ENCODE data around the gene THSD4.
"Not testable (repeated sequence)": the region's sequence is repeated elsewhere in the genome, so short reads cannot be mapped to it uniquely, and the experiment has no call there.

Gene THSD4

GRCh38 chr15:71357967-71358366, 242.7 kb downstream of the THSD4 start:
- DNase-seq: no peak

- no peak for DNase-seq
These were observed 244.0 kb downstream of the THSD4 start for GRCh38 chr15:71359246-71359645.

GRCh38 chr15:71362556-71362955, 247.3 kb downstream of the THSD4 start:
- DNase-seq: no peak

- DNase-seq: no peak
These were observed 248.0 kb downstream of the THSD4 start for GRCh38 chr15:71362987-71363968.

- DNase-seq: no peak
These were observed 248.9 kb downstream of the THSD4 start for GRCh38 chr15:71364117-71364584.

GRCh38 chr15:71366522-71366921, 251.3 kb downstream of the THSD4 start:
- no peak for DNase-seq

- no peak for DNase-seq
These were observed 251.7 kb downstream of the THSD4 start for GRCh38 chr15:71366926-71367325.

GRCh38 chr15:71367737-71368136, 252.5 kb downstream of the THSD4 start:
- DNase-seq: not testable (repeated sequence)

GRCh38 chr15:71372769-71373168, 257.5 kb downstream of the THSD4 start:
- DNase-seq: not testable (repeated sequence)

GRCh38 chr15:71373917-71374316, 258.6 kb downstream of the THSD4 start:
- no peak for DNase-seq

GRCh38 chr15:71374607-71375352, 259.5 kb downstream of the THSD4 start:
- no peak for DNase-seq

GRCh38 chr15:71375934-71376333, 260.7 kb downstream of the THSD4 start:
- no peak for DNase-seq

- DNase-seq: no peak
These were observed 264.6 kb downstream of the THSD4 start for GRCh38 chr15:71379893-71380292.

- no peak for DNase-seq
These were observed 265.1 kb downstream of the THSD4 start for GRCh38 chr15:71380345-71380744.

- DNase-seq: no peak
These were observed 269.2 kb downstream of the THSD4 start for GRCh38 chr15:71384501-71384900.

GRCh38 chr15:71385026-71385425, 269.8 kb downstream of the THSD4 start:
- no peak for DNase-seq

GRCh38 chr15:71385457-71385856, 270.2 kb downstream of the THSD4 start:
- DNase-seq: no peak

- DNase-seq: no peak
These were observed 270.7 kb downstream of the THSD4 start for GRCh38 chr15:71386005-71386404.

GRCh38 chr15:71386448-71387236, 271.4 kb downstream of the THSD4 start:
- no peak for DNase-seq

- DNase-seq: no peak
These were observed 272.5 kb downstream of the THSD4 start for GRCh38 chr15:71387810-71388209.

GRCh38 chr15:71390096-71390495, 274.8 kb downstream of the THSD4 start:
- no peak for DNase-seq

- no peak for DNase-seq
These were observed 276.3 kb downstream of the THSD4 start for GRCh38 chr15:71391421-71392088.
